ENCODE data around the gene ZNF526.

- no peak for TF ChIP-seq EZH2phosphoT487 (IDR thresholded peaks at IDR 0.05; ENCODE audit: borderline replicate concordance, low read length)
- TF ChIP-seq, protein P1, sequence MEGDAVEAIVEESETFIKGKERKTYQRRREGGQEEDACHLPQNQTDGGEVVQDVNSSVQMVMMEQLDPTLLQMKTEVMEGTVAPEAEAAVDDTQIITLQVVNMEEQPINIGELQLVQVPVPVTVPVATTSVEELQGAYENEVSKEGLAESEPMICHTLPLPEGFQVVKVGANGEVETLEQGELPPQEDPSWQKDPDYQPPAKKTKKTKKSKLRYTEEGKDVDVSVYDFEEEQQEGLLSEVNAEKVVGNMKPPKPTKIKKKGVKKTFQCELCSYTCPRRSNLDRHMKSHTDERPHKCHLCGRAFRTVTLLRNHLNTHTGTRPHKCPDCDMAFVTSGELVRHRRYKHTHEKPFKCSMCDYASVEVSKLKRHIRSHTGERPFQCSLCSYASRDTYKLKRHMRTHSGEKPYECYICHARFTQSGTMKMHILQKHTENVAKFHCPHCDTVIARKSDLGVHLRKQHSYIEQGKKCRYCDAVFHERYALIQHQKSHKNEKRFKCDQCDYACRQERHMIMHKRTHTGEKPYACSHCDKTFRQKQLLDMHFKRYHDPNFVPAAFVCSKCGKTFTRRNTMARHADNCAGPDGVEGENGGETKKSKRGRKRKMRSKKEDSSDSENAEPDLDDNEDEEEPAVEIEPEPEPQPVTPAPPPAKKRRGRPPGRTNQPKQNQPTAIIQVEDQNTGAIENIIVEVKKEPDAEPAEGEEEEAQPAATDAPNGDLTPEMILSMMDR (conservative IDR thresholded peaks at IDR 0.05; ENCODE audit: low read depth, low read length): no peak
Measured at GRCh38 chr19:42273407-42274064, 53.4 kb downstream of the ZNF526 start.
